ENCODE measurements around the gene COA1.
"Not testable (repeated sequence)": the region's sequence is repeated elsewhere in the genome, so short reads cannot be mapped to it uniquely, and the experiment has no call there.

The COA1 gene

GRCh38 chr7:43686991-43687390, 42.3 kb downstream of the COA1 start:
- Histone ChIP-seq H3K9me3 (ENCODE audit: low read length) (peaks cover 6% of the 10 kb centered on the region), H2AFZ (ENCODE audit: low read depth, low read length) (no peak overlapping the region), H3K36me3 (ENCODE audit: insufficient read depth, low read length) (no peaks in the 10 kb centered on the region), H3K27me3 (ENCODE audit: insufficient read depth, low read length) (no peaks in the 10 kb centered on the region), H3K4me1 (ENCODE audit: insufficient read depth, low read length) (no peaks in the 10 kb centered on the region), H3K4me3 (ENCODE audit: low read length) (no peak overlapping the region)

- Histone ChIP-seq H3K4me3 (ENCODE audit: low read length) (no peak overlapping the region), H3K4me1 (ENCODE audit: insufficient read depth, low read length) (no peaks in the 10 kb centered on the region), H3K36me3 (ENCODE audit: insufficient read depth, low read length) (no peaks in the 10 kb centered on the region), H3K27me3 (ENCODE audit: insufficient read depth, low read length) (no peaks in the 10 kb centered on the region), H2AFZ (ENCODE audit: low read depth, low read length) (no peak overlapping the region), H3K9me3 (ENCODE audit: low read length) (peaks cover 11% of the 10 kb centered on the region)
Measured at GRCh38 chr7:43680736-43681135, 48.6 kb downstream of the COA1 start.

- no peaks in the 10 kb centered on the region for H3K36me3 ChIP-seq (ENCODE audit: insufficient read depth, low read length)
- H3K27me3 ChIP-seq (ENCODE audit: insufficient read depth, low read length), result no peaks in the 10 kb centered on the region
- no peaks in the 10 kb centered on the region for H3K4me1 ChIP-seq (ENCODE audit: insufficient read depth, low read length)
- peaks cover 9% of the 10 kb centered on the region for H3K9me3 ChIP-seq (ENCODE audit: low read length)
- H2AFZ ChIP-seq (ENCODE audit: low read depth, low read length), result no peak overlapping the region
- H3K4me3 ChIP-seq (ENCODE audit: low read length), result no peak overlapping the region
Measured at GRCh38 chr7:43679210-43680068, 49.9 kb downstream of the COA1 start.

DNA sequence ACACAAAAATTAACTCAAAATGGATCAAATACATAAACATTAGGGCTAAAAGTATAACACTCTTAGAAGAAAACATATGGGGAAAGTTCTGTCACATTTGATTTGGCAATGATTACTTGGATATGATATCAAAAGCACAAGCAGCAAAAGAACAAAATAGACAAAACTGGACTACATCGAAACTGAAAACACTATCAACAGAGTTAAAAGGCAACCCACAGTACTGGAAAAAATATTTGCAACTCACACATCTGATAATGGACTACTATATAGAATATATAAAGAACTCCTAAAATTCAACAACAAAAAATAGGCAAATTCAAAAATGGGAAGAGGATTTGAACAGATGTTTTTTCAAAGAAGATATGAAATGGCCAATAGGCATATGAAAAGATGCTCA, 51.0 kb downstream of the COA1 start:
- Histone ChIP-seq H3K4me1 (ENCODE audit: insufficient read depth, low read length) (no peaks in the 10 kb centered on the region), H3K9me3 (ENCODE audit: low read length) (peaks cover 6% of the 10 kb centered on the region), H3K4me3 (ENCODE audit: low read length) (no peak overlapping the region), H3K36me3 (ENCODE audit: insufficient read depth, low read length) (no peaks in the 10 kb centered on the region), H3K27me3 (ENCODE audit: insufficient read depth, low read length) (no peaks in the 10 kb centered on the region), H2AFZ (ENCODE audit: low read depth, low read length) (no peak overlapping the region)

DNA sequence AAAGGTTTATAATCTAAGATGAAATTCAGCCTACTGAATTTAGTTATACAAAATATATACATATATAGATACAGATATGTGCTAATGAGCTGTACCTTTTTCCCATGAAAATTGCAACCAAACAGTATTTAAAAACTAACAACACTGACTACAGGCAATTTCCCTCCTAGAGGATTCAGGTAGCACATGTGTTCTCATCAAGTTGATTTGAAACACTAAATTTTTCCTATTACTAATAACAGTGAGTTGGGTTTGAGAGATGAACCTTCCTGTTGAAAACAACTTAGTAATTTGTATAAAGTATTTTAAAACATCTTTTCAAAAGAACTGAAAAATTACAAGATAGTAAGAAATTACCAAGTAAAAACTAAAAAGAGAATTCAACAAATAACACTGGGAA, 51.5 kb downstream of the COA1 start:
- Histone ChIP-seq H3K9me3 (ENCODE audit: low read length) (peaks cover 6% of the 10 kb centered on the region), H3K4me3 (ENCODE audit: low read length) (no peak overlapping the region), H3K4me1 (ENCODE audit: insufficient read depth, low read length) (no peaks in the 10 kb centered on the region), H2AFZ (ENCODE audit: low read depth, low read length) (no peak overlapping the region), H3K27me3 (ENCODE audit: insufficient read depth, low read length) (no peaks in the 10 kb centered on the region), H3K36me3 (ENCODE audit: insufficient read depth, low read length) (no peaks in the 10 kb centered on the region)

GRCh38 chr7:43674559-43675436, 54.5 kb downstream of the COA1 start:
- no peaks in the 10 kb centered on the region for H3K4me1 ChIP-seq (ENCODE audit: insufficient read depth, low read length)
- peaks cover 7% of the 10 kb centered on the region for H3K9me3 ChIP-seq (ENCODE audit: low read length)
- H2AFZ ChIP-seq (ENCODE audit: low read depth, low read length), result no peak overlapping the region
- H3K27me3 ChIP-seq (ENCODE audit: insufficient read depth, low read length), result no peaks in the 10 kb centered on the region
- no peaks in the 10 kb centered on the region for H3K36me3 ChIP-seq (ENCODE audit: insufficient read depth, low read length)
- H3K4me3 ChIP-seq (ENCODE audit: low read length), result no peak overlapping the region

GRCh38 chr7:43673243-43673976, 55.9 kb downstream of the COA1 start:
- not testable (repeated sequence) for H3K9me3 ChIP-seq (ENCODE audit: low read length); H3K27me3 ChIP-seq (ENCODE audit: insufficient read depth, low read length); H3K4me1 ChIP-seq (ENCODE audit: insufficient read depth, low read length); H3K4me3 ChIP-seq (ENCODE audit: low read length); H3K36me3 ChIP-seq (ENCODE audit: insufficient read depth, low read length); H2AFZ ChIP-seq (ENCODE audit: low read depth, low read length)

DNA sequence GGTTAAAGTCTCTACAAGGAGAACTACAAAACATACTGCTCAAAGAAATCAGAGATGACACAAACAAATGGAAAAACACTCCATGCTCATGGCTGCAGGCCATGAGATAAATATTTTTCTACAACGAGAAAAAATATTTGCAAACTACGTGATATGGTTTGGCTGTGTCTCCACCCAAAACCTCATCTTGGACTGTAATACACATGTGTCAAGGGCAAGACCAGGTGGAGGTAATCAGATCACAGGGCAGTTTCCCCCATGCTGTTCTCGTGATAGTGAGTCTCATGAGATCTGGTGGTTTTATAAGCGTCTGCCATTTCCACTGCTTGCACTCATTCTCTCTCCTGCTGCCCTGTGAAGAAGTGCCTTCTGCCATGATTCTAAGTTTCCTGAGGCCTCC, 57.8 kb downstream of the COA1 start:
- no peak overlapping the region for H3K4me3 ChIP-seq (ENCODE audit: low read length)
- H3K27me3 ChIP-seq (ENCODE audit: insufficient read depth, low read length), result no peaks in the 10 kb centered on the region
- peaks cover 5% of the 10 kb centered on the region for H3K9me3 ChIP-seq (ENCODE audit: low read length)
- H2AFZ ChIP-seq (ENCODE audit: low read depth, low read length), result no peak overlapping the region
- H3K36me3 ChIP-seq (ENCODE audit: insufficient read depth, low read length), result no peaks in the 10 kb centered on the region
- no peaks in the 10 kb centered on the region for H3K4me1 ChIP-seq (ENCODE audit: insufficient read depth, low read length)

DNA sequence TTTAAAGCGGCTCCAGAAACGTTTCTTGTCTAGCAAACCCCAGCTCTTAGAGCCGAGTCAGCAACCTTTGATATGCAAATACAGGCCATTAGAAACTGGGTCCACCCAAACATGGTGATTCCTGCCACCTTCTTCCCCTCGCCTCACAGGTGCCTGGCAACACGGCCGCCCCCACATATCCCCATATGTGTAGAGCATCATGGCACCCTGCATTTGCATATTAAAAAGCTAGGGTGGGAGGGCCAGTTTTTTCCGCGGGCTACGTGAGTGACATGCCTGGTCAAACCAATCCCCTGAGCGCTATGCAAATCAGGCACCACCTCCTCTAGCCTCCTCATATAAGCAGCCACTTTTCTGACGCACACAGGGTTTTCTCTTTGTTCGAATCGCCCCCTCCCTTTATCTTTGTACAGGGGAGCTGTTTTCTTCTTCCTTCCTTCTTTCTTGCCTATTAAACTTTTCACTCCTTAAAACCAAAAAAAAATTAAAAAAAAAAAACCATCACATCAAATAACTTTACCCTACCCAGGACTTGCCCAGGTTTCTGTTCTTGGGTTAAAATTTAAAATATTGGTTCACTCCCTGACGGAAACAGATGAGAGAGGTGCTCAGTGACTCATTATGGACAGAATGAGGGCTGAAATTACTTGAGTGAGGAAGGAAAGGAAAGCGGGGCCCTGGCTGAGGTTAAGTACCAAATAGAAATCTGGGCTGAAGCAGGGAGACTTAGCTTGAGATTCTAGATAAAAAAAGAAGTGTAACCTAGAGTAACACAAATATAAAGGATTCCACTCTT, 59.8 kb downstream of the COA1 start:
- H3K9me3 ChIP-seq (ENCODE audit: low read length), result peaks cover 4% of the 10 kb centered on the region
- H2AFZ ChIP-seq (ENCODE audit: low read depth, low read length), result no peak overlapping the region
- H3K4me3 ChIP-seq (ENCODE audit: low read length), result no peak overlapping the region
- no peaks in the 10 kb centered on the region for H3K4me1 ChIP-seq (ENCODE audit: insufficient read depth, low read length)
- no peaks in the 10 kb centered on the region for H3K36me3 ChIP-seq (ENCODE audit: insufficient read depth, low read length)
- no peaks in the 10 kb centered on the region for H3K27me3 ChIP-seq (ENCODE audit: insufficient read depth, low read length)

DNA sequence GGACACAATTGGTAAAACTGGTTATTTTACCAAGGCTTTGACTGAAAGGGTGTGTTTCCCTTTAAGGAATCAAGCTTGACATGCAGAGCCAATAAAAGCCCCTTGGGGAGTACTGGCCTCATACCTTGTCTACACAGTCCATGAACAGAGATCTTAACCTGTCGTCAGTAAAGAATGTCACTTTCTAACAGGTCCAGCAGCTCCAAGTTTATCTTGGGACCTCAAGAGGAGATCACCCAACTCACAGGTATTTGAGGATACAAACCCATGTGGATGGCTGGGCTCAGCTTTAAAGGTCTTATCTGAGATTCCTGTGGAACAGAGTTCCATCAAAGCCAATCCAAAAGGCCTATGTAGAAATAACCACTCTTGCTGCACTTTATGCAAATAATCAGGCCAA, 61.3 kb downstream of the COA1 start:
- Histone ChIP-seq H3K9me3 (ENCODE audit: low read length) (peaks cover 5% of the 10 kb centered on the region), H3K4me1 (ENCODE audit: insufficient read depth, low read length) (no peaks in the 10 kb centered on the region), H2AFZ (ENCODE audit: low read depth, low read length) (no peak overlapping the region), H3K27me3 (ENCODE audit: insufficient read depth, low read length) (no peaks in the 10 kb centered on the region), H3K4me3 (ENCODE audit: low read length) (no peak overlapping the region), H3K36me3 (ENCODE audit: insufficient read depth, low read length) (no peaks in the 10 kb centered on the region)

GRCh38 chr7:43666938-43667337, 62.4 kb downstream of the COA1 start:
- H2AFZ ChIP-seq (ENCODE audit: low read depth, low read length), result no peak overlapping the region
- H3K27me3 ChIP-seq (ENCODE audit: insufficient read depth, low read length), result no peaks in the 10 kb centered on the region
- no peaks in the 10 kb centered on the region for H3K4me1 ChIP-seq (ENCODE audit: insufficient read depth, low read length)
- H3K4me3 ChIP-seq (ENCODE audit: low read length), result no peak overlapping the region
- H3K36me3 ChIP-seq (ENCODE audit: insufficient read depth, low read length), result peaks cover 3% of the 10 kb centered on the region
- H3K9me3 ChIP-seq (ENCODE audit: low read length), result peaks cover 5% of the 10 kb centered on the region

GRCh38 chr7:43664681-43665080, 64.6 kb downstream of the COA1 start:
- H3K4me1 ChIP-seq (ENCODE audit: insufficient read depth, low read length), result no peaks in the 10 kb centered on the region
- H3K9me3 ChIP-seq (ENCODE audit: low read length), result peaks cover 3% of the 10 kb centered on the region
- no peaks in the 10 kb centered on the region for H3K27me3 ChIP-seq (ENCODE audit: insufficient read depth, low read length)
- H2AFZ ChIP-seq (ENCODE audit: low read depth, low read length), result no peak overlapping the region
- H3K36me3 ChIP-seq (ENCODE audit: insufficient read depth, low read length), result peaks cover 3% of the 10 kb centered on the region
- no peak overlapping the region for H3K4me3 ChIP-seq (ENCODE audit: low read length)
